ENCODE results near the gene CNIH3. TPM values are rescaled to one million over a fixed set of nuclear protein-coding genes. Genes with fewer than 3 reads are reported as not detected.

The CNIH3 gene
- total RNA-seq, 4 donors from 2014 or later = 0.68 to 1.1 TPM; not detected in 2

GRCh38 chr1:224757508-224757907 lies 141.4 kb downstream of the CNIH3 start:
- DNase-seq = no peak
- no peaks in the 10 kb centered on the region for H3K36me3 ChIP-seq
- in situ Hi-C loops (cut with MboI; ENCODE audit: low pct_ligation_motif_present in 1 of 4, low pct_unique_long_range_greater_than_20kb in 1 of 4, low sequenced_read_pairs in 3 of 4) = no loop called here
- H3K27ac ChIP-seq = no peak overlapping the region
- peaks cover 0 to 3% of the 10 kb centered on the region in 2 donors for H3K9me3 ChIP-seq
- H3K4me1 ChIP-seq = no peaks in the 10 kb centered on the region
- intact Hi-C loops (cut with DNase I; ENCODE audit: low total_unique reads) = no loop called here
- no peaks in the 10 kb centered on the region for H3K27me3 ChIP-seq
- H3K4me3 ChIP-seq = no peak overlapping the region
- TF ChIP-seq, protein P1, sequence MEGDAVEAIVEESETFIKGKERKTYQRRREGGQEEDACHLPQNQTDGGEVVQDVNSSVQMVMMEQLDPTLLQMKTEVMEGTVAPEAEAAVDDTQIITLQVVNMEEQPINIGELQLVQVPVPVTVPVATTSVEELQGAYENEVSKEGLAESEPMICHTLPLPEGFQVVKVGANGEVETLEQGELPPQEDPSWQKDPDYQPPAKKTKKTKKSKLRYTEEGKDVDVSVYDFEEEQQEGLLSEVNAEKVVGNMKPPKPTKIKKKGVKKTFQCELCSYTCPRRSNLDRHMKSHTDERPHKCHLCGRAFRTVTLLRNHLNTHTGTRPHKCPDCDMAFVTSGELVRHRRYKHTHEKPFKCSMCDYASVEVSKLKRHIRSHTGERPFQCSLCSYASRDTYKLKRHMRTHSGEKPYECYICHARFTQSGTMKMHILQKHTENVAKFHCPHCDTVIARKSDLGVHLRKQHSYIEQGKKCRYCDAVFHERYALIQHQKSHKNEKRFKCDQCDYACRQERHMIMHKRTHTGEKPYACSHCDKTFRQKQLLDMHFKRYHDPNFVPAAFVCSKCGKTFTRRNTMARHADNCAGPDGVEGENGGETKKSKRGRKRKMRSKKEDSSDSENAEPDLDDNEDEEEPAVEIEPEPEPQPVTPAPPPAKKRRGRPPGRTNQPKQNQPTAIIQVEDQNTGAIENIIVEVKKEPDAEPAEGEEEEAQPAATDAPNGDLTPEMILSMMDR (IDR thresholded peaks at IDR 0.05) = no peak
- no peak for TF ChIP-seq EP300 (IDR thresholded peaks at IDR 0.05; ENCODE audit: low read depth)
- no peak for TF ChIP-seq POLR2AphosphoS5 (IDR thresholded peaks at IDR 0.05)
- no peak for TF ChIP-seq POLR2A (IDR thresholded peaks at IDR 0.05)
- WGBS, 2 donors (ENCODE audit: low coverage in 1 of 2) = 94% methylated on average over 3 to 5 of the region's 5 CpGs

- Histone ChIP-seq H3K9me3 (peaks cover 0 to 3% of the 10 kb centered on the region in 2 donors), H3K4me3 (no peak overlapping the region), H3K27me3 (no peaks in the 10 kb centered on the region), H3K36me3 (no peaks in the 10 kb centered on the region), H3K4me1 (no peaks in the 10 kb centered on the region), H3K27ac (no peak overlapping the region)
- intact Hi-C loops (cut with DNase I; ENCODE audit: low total_unique reads) (no loop called here), in situ Hi-C loops (cut with MboI; ENCODE audit: low pct_ligation_motif_present in 1 of 4, low pct_unique_long_range_greater_than_20kb in 1 of 4, low sequenced_read_pairs in 3 of 4) (no loop called here)
- WGBS, 2 donors (ENCODE audit: low coverage in 1 of 2) = 83 to 100% methylated on average over 1 of the region's 1 CpG
- TF ChIP-seq POLR2AphosphoS5 (IDR thresholded peaks at IDR 0.05) (no peak), POLR2A (IDR thresholded peaks at IDR 0.05) (no peak), EP300 (IDR thresholded peaks at IDR 0.05; ENCODE audit: low read depth) (no peak)
- TF ChIP-seq, protein P1 (IDR thresholded peaks at IDR 0.05) = no peak
- no peak for DNase-seq
Observed at GRCh38 chr1:224759135-224759534, 143.0 kb downstream of the CNIH3 start.

GRCh38 chr1:224759681-224760091 lies 143.6 kb downstream of the CNIH3 start:
- Histone ChIP-seq H3K27me3 (no peaks in the 10 kb centered on the region), H3K36me3 (no peaks in the 10 kb centered on the region), H3K4me3 (no peak overlapping the region), H3K4me1 (no peaks in the 10 kb centered on the region), H3K9me3 (peaks cover 0 to 3% of the 10 kb centered on the region in 2 donors), H3K27ac (no peak overlapping the region)
- in situ Hi-C loops (cut with MboI; ENCODE audit: low pct_ligation_motif_present in 1 of 4, low pct_unique_long_range_greater_than_20kb in 1 of 4, low sequenced_read_pairs in 3 of 4) (no loop called here), intact Hi-C loops (cut with DNase I; ENCODE audit: low total_unique reads) (no loop called here)
- no peak for DNase-seq
- no peak for TF ChIP-seq POLR2AphosphoS5 (IDR thresholded peaks at IDR 0.05)
- TF ChIP-seq, protein P1 (IDR thresholded peaks at IDR 0.05) = no peak
- TF ChIP-seq POLR2A (IDR thresholded peaks at IDR 0.05) = no peak
- no peak for TF ChIP-seq EP300 (IDR thresholded peaks at IDR 0.05; ENCODE audit: low read depth)

DNA sequence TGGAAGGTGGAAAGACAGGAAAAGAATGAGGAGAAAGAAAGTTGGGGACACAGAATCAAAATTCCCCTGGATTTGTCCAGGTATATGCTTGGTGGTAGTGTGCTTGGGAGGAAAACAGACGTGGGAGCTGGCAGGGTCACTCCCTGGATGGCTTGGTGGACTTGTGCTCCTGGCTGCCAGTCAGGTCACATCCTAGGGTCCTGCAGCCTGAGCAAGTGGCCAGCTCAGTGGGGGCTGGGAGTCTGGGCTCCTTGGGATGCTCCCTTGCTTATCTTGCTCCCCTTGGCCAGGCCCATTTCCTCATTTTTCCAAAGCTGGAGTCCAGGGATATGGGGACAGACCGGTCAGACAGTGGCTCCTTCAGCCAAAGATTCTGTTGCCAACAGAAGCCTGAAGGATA lies 144.0 kb downstream of the CNIH3 start:
- in situ Hi-C loops (cut with MboI; ENCODE audit: low pct_ligation_motif_present in 1 of 4, low pct_unique_long_range_greater_than_20kb in 1 of 4, low sequenced_read_pairs in 3 of 4) = no loop called here
- Histone ChIP-seq H3K27ac (no peak overlapping the region), H3K4me1 (no peaks in the 10 kb centered on the region), H3K36me3 (no peaks in the 10 kb centered on the region), H3K9me3 (peaks cover 0 to 3% of the 10 kb centered on the region in 2 donors), H3K4me3 (no peak overlapping the region), H3K27me3 (no peaks in the 10 kb centered on the region)
- WGBS, 2 donors (ENCODE audit: low coverage in 1 of 2) = 64% methylated on average over 2 of the region's 2 CpGs; no CpG with 5 or more reads in 1 of the 2 donors
- DNase-seq = no peak
- intact Hi-C loops (cut with DNase I; ENCODE audit: low total_unique reads) = no loop called here
- TF ChIP-seq, protein P1 (IDR thresholded peaks at IDR 0.05) = no peak
- no peak for TF ChIP-seq POLR2AphosphoS5 (IDR thresholded peaks at IDR 0.05)
- TF ChIP-seq EP300 (IDR thresholded peaks at IDR 0.05; ENCODE audit: low read depth) = no peak
- TF ChIP-seq POLR2A (IDR thresholded peaks at IDR 0.05) = no peak
